ENCODE data around the gene TOR1AIP2. TPM values are rescaled to one million over a fixed set of nuclear protein-coding genes. Genes with fewer than 3 reads are reported as not detected.
"Not testable (repeated sequence)": the region's sequence is repeated elsewhere in the genome, so short reads cannot be mapped to it uniquely, and the experiment has no call there.

Gene TOR1AIP2
- total RNA-seq, 1 donor from 2014 or later = 92.0 TPM

- ATAC-seq (no peak), DNase-seq (no peak)
- H3K27ac ChIP-seq = no peak overlapping the region
- no peaks in the 10 kb centered on the region for H3K4me1 ChIP-seq
- no peaks in the 10 kb centered on the region for H3K9me3 ChIP-seq
- H3K27me3 ChIP-seq (ENCODE audit: low read depth) = no peaks in the 10 kb centered on the region
- intact Hi-C loops (cut with DNase I) = no loop called here
- H3K36me3 ChIP-seq = peaks cover 80% of the 10 kb centered on the region
- TF ChIP-seq CTCF (IDR thresholded peaks at IDR 0.05) = no peak
- no peak overlapping the region for H3K4me3 ChIP-seq
Observed at GRCh38 chr1:179853102-179853501, 24.5 kb downstream of the TOR1AIP2 start.

GRCh38 chr1:179848233-179848632 is 29.4 kb downstream of the TOR1AIP2 start:
- no peaks in the 10 kb centered on the region for H3K4me1 ChIP-seq
- H3K4me3 ChIP-seq = no peak overlapping the region
- TF ChIP-seq CTCF (IDR thresholded peaks at IDR 0.05) = no peak
- no peak overlapping the region for H3K27ac ChIP-seq
- ATAC-seq = no peak
- no peak for DNase-seq
- H3K27me3 ChIP-seq (ENCODE audit: low read depth) = no peaks in the 10 kb centered on the region
- peaks cover 87% of the 10 kb centered on the region for H3K36me3 ChIP-seq
- no peaks in the 10 kb centered on the region for H3K9me3 ChIP-seq
- intact Hi-C loops (cut with DNase I) = no loop called here

- intact Hi-C loops (cut with DNase I) = no loop called here
- no peak overlapping the region for H3K27ac ChIP-seq
- no peaks in the 10 kb centered on the region for H3K4me1 ChIP-seq
- DNase-seq (no peak), ATAC-seq (no peak)
- no peaks in the 10 kb centered on the region for H3K9me3 ChIP-seq
- no peak overlapping the region for H3K4me3 ChIP-seq
- H3K27me3 ChIP-seq (ENCODE audit: low read depth) = no peaks in the 10 kb centered on the region
- H3K36me3 ChIP-seq = peaks cover 46% of the 10 kb centered on the region
- TF ChIP-seq CTCF (IDR thresholded peaks at IDR 0.05) = no peak
Observed at GRCh38 chr1:179840107-179840506, 37.5 kb downstream of the TOR1AIP2 start.

GRCh38 chr1:179836686-179837445 is 40.7 kb downstream of the TOR1AIP2 start:
- ATAC-seq; H3K4me1 ChIP-seq; intact Hi-C loops (cut with DNase I); H3K4me3 ChIP-seq; H3K9me3 ChIP-seq; H3K27me3 ChIP-seq (ENCODE audit: low read depth); H3K27ac ChIP-seq; DNase-seq: not testable (repeated sequence)
- peaks cover 24% of the 10 kb centered on the region for H3K36me3 ChIP-seq

GRCh38 chr1:179831852-179832699 is 45.5 kb downstream of the TOR1AIP2 start:
- DNase-seq = no peak
- peak in 1 of 2 donors; percentile 11 for ATAC-seq
- Histone ChIP-seq H3K4me1 (no peaks in the 10 kb centered on the region), H3K36me3 (peaks cover 6% of the 10 kb centered on the region), H3K4me3 (no peak overlapping the region), H3K9me3 (no peaks in the 10 kb centered on the region), H3K27me3 (ENCODE audit: low read depth) (no peaks in the 10 kb centered on the region), H3K27ac (no peak overlapping the region)
- no peak for TF ChIP-seq CTCF (IDR thresholded peaks at IDR 0.05)
- intact Hi-C loops (cut with DNase I) = no loop called here

- ATAC-seq (peak; percentile 14 to 66), DNase-seq (no peak)
- Histone ChIP-seq H3K36me3 (peaks cover 6% of the 10 kb centered on the region), H3K4me3 (no peak overlapping the region), H3K27ac (no peak overlapping the region), H3K4me1 (no peaks in the 10 kb centered on the region), H3K27me3 (ENCODE audit: low read depth) (no peaks in the 10 kb centered on the region), H3K9me3 (no peaks in the 10 kb centered on the region)
- TF ChIP-seq CTCF (IDR thresholded peaks at IDR 0.05) = no peak
- intact Hi-C loops (cut with DNase I) = no loop called here
Observed at GRCh38 chr1:179831225-179831624, 46.4 kb downstream of the TOR1AIP2 start.

Measured in lower lobe of right lung (tissue), 2 donors.